GM19099 (cell line): Measurements from ENCODE around the gene RFNG.

Source experiments
- POLR2A ChIP-seq: IDR thresholded peaks from 3 replicates; pipeline ENCODE4 v1.6.1; 2011; ENCODE audit warnings: low read depth; ENCODE audit not compliant: insufficient read length; ENCODE audit errors: extremely low read depth

RFNG gene

GRCh38 chr17:82092995-82093751 is 41.6 kb upstream of the RFNG start:
- TF ChIP-seq POLR2A: no peak

- TF ChIP-seq POLR2A: no peak
Observed at GRCh38 chr17:82092628-82092994, 41.0 kb upstream of the RFNG start.

- TF ChIP-seq POLR2A: no peak
Observed at GRCh38 chr17:82092094-82092586, 40.5 kb upstream of the RFNG start.

GRCh38 chr17:82091264-82092066 is 39.9 kb upstream of the RFNG start:
- TF ChIP-seq POLR2A: no peak

- no peak for TF ChIP-seq POLR2A
Observed at GRCh38 chr17:82090549-82091263, 39.1 kb upstream of the RFNG start.

GRCh38 chr17:82089723-82090548 is 38.3 kb upstream of the RFNG start:
- TF ChIP-seq POLR2A: no peak

GRCh38 chr17:82088838-82089722 is 37.5 kb upstream of the RFNG start:
- TF ChIP-seq POLR2A: no peak

GRCh38 chr17:82087961-82088837 is 36.6 kb upstream of the RFNG start:
- no peak for TF ChIP-seq POLR2A

- no peak for TF ChIP-seq POLR2A
Observed at GRCh38 chr17:82086941-82087906, 35.6 kb upstream of the RFNG start.

GRCh38 chr17:82085931-82086764 is 34.5 kb upstream of the RFNG start:
- no peak for TF ChIP-seq POLR2A
